H9 (cell line): Measurements from ENCODE around the gene BLMH. TPM values are rescaled to one million over a fixed set of nuclear protein-coding genes. Genes with fewer than 3 reads are reported as not detected.

Experiments
- DNase-seq: peaks from one replicate; pipeline ENCODE4 v3.0.0-alpha.2; 2017
- H2AFZ ChIP-seq: one replicate; pipeline ENCODE4 v1.6.1; 2013; ENCODE audit warnings: mild to moderate bottlenecking, low read length, control low read depth, moderate library complexity
- H2AK5ac ChIP-seq: 2 replicates; pipeline ENCODE4 v1.6.1; 2013; ENCODE audit warnings: low read length, control low read depth, mixed read lengths; ENCODE audit not compliant: insufficient read length
- H2BK120ac ChIP-seq: one replicate; pipeline ENCODE4 v1.6.1; 2013; ENCODE audit warnings: low read depth, mild to moderate bottlenecking, low read length, control low read depth, inconsistent platforms; ENCODE audit not compliant: poor library complexity, severe bottlenecking
- H2BK12ac ChIP-seq: 2 replicates; pipeline ENCODE4 v1.6.1; 2013; ENCODE audit warnings: low read length, control low read depth, mixed read lengths, low read depth; ENCODE audit not compliant: insufficient read length
- H2BK15ac ChIP-seq: 2 replicates; pipeline ENCODE4 v1.6.1; 2013; ENCODE audit warnings: low read depth, low read length, control low read depth
- H2BK20ac ChIP-seq: one replicate; pipeline ENCODE4 v1.6.1; 2013; ENCODE audit warnings: low read depth, mild to moderate bottlenecking, low read length, control low read depth, inconsistent platforms; ENCODE audit not compliant: poor library complexity, severe bottlenecking
- H2BK5ac ChIP-seq: 2 replicates; pipeline ENCODE4 v1.6.1; 2013; ENCODE audit warnings: low read length, control low read depth, mixed read lengths; ENCODE audit not compliant: insufficient read length
- H3K14ac ChIP-seq: 2 replicates; pipeline ENCODE4 v1.6.1; 2013; ENCODE audit warnings: low read length, control low read depth; ENCODE audit not compliant: insufficient read depth
- H3K18ac ChIP-seq: 2 replicates; pipeline ENCODE4 v1.6.1; 2013; ENCODE audit warnings: low read depth, mild to moderate bottlenecking, mixed read lengths, low read length, control low read depth; ENCODE audit not compliant: insufficient read length
- H3K23ac ChIP-seq: 2 replicates; pipeline ENCODE4 v1.6.1; 2013; ENCODE audit warnings: low read length, control low read depth, mixed read lengths, low read depth; ENCODE audit not compliant: insufficient read length
- H3K23me2 ChIP-seq: 2 replicates; pipeline ENCODE4 v1.6.1; 2013; ENCODE audit warnings: low read depth, mild to moderate bottlenecking, mixed read lengths, low read length, control low read depth; ENCODE audit not compliant: insufficient read length, poor library complexity, severe bottlenecking
- H3K27ac ChIP-seq: 2 replicates; pipeline ENCODE4 v1.5.1; 2013; ENCODE audit warnings: low read length, control low read depth, mixed read lengths, low read depth; ENCODE audit not compliant: insufficient read length
- H3K27me3 ChIP-seq: 2 replicates; pipeline ENCODE4 v1.6.1; 2013; ENCODE audit warnings: low read length, control low read depth, inconsistent platforms; ENCODE audit not compliant: insufficient read depth
- H3K4ac ChIP-seq: 2 replicates; pipeline ENCODE4 v1.6.1; 2013; ENCODE audit warnings: low read depth, mild to moderate bottlenecking, control low read depth, inconsistent platforms, low read length, moderate library complexity
- H3K4me1 ChIP-seq: 2 replicates; pipeline ENCODE4 v1.6.1; 2013; ENCODE audit warnings: low read length, control low read depth, inconsistent platforms; ENCODE audit not compliant: insufficient read depth
- H3K4me2 ChIP-seq: 2 replicates; pipeline ENCODE4 v1.6.1; 2013; ENCODE audit warnings: low read length, control low read depth, mixed read lengths; ENCODE audit not compliant: insufficient read length, insufficient read depth
- H3K56ac ChIP-seq: 2 replicates; pipeline ENCODE4 v1.6.1; 2013; ENCODE audit warnings: low read depth, mild to moderate bottlenecking, mixed read lengths, low read length, control low read depth; ENCODE audit not compliant: insufficient read length
- H3K79me1 ChIP-seq: 2 replicates; pipeline ENCODE4 v1.6.1; 2013; ENCODE audit warnings: low read depth, mild to moderate bottlenecking, moderate library complexity, low read length, control low read depth, inconsistent platforms; ENCODE audit not compliant: insufficient read depth, poor library complexity, severe bottlenecking
- H3K79me2 ChIP-seq: 2 replicates; pipeline ENCODE4 v1.6.1; 2013; ENCODE audit warnings: low read length, control low read depth, inconsistent platforms; ENCODE audit not compliant: insufficient read depth
- H3K9ac ChIP-seq: 2 replicates; pipeline ENCODE4 v1.6.1; 2013; ENCODE audit warnings: low read length, control low read depth, mixed read lengths; ENCODE audit not compliant: insufficient read length; ENCODE audit errors: extremely low read depth
- H3K9me3 ChIP-seq: one replicate; pipeline ENCODE4 v1.6.1; 2013; ENCODE audit warnings: low read depth, low read length, inconsistent platforms; ENCODE audit not compliant: control insufficient read depth
- H3T11ph ChIP-seq: one replicate; pipeline ENCODE4 v1.6.1; 2013; ENCODE audit warnings: mild to moderate bottlenecking, low read length, control low read depth, inconsistent platforms
- H4K20me1 ChIP-seq: one replicate; pipeline ENCODE4 v1.6.1; 2013; ENCODE audit not compliant: control insufficient read depth, insufficient read length, insufficient read depth
- H4K5ac ChIP-seq: 2 replicates; pipeline ENCODE4 v1.6.1; 2013; ENCODE audit warnings: low read depth, mild to moderate bottlenecking, mixed read lengths, low read length, control low read depth; ENCODE audit not compliant: insufficient read length
- H4K8ac ChIP-seq: replicated peaks from 2 replicates; pipeline ENCODE4 v1.6.1; 2013; ENCODE audit warnings: low read length, control low read depth, mixed read lengths, low read depth; ENCODE audit not compliant: insufficient read length
- H4K91ac ChIP-seq: 2 replicates; pipeline ENCODE4 v1.6.1; 2013; ENCODE audit warnings: low read depth, mild to moderate bottlenecking, moderate library complexity, mixed read lengths, low read length, control low read depth; ENCODE audit not compliant: insufficient read length
- H3K27ac Mint-ChIP-seq, 3 experiments: 2 replicates in 2 of 3; 3 replicates in 1 of 3; pipeline ENCODE4 v1.8.0; 2020 to 2021; ENCODE audit warnings: mixed read lengths in 3 of 3, mild to moderate bottlenecking in 1 of 3, moderate library complexity in 1 of 3
- H3K27me3 Mint-ChIP-seq: 2 replicates; pipeline ENCODE4 v1.8.0; 2021; ENCODE audit warnings: low read depth, mild to moderate bottlenecking, moderate library complexity, mixed read lengths
- H3K36me3 Mint-ChIP-seq, 3 experiments: 2 replicates in 2 of 3; 3 replicates in 1 of 3; pipeline ENCODE4 v1.8.0; 2020 to 2021; ENCODE audit warnings: low read depth in 3 of 3, mixed read lengths in 3 of 3; ENCODE audit not compliant: insufficient read depth in 1 of 3
- H3K4me1 Mint-ChIP-seq, 2 experiments: 2 replicates each; pipeline ENCODE4 v1.8.0; 2020; ENCODE audit warnings: mixed read lengths in 2 of 2
- H3K4me3 Mint-ChIP-seq, 2 experiments: 2 replicates in 1 of 2; 3 replicates in 1 of 2; pipeline ENCODE4 v1.8.0; 2020 to 2021; ENCODE audit warnings: mild to moderate bottlenecking in 2 of 2, mixed read lengths in 2 of 2, moderate library complexity in 1 of 2
- H3K9me3 Mint-ChIP-seq, 2 experiments: 2 replicates in 1 of 2; 3 replicates in 1 of 2; pipeline ENCODE4 v1.8.0; 2020; ENCODE audit warnings: mild to moderate bottlenecking in 2 of 2, mixed read lengths in 2 of 2, moderate library complexity in 1 of 2
- total RNA-seq: library from RNA; stranded (reverse); gene quantifications from 2 replicates; pipeline ENCODE4 v1.2.1, GENCODE V29; 2021
- TF ChIP-seq, protein P1 (sequence below): fragments of 200-600 bp; sonication (generic); conservative IDR thresholded peaks from 3 replicates; pipeline ENCODE4 v1.8.0; 2021; ENCODE audit warnings: antibody characterized with exemption, mild to moderate bottlenecking

Gene BLMH
- total RNA-seq, 1 experiment from 2014 or later: 74.7 TPM

GRCh38 chr17:30251931-30252330 lies 39.8 kb downstream of the BLMH start:
- no peak overlapping the region for H3K23ac ChIP-seq
- H3K18ac ChIP-seq: no peak overlapping the region
- H3K27ac ChIP-seq: no peak overlapping the region
- no peak overlapping the region for H2BK5ac ChIP-seq
- no peak overlapping the region for H2BK15ac ChIP-seq
- Mint-ChIP-seq H3K4me1 (no peaks in the 10 kb centered on the region), H3K4me3 (no peak overlapping the region), H3K27ac (no peak overlapping the region), H3K27me3 (no peaks in the 10 kb centered on the region), H3K36me3 (peaks cover 9 to 51% (median 36%) of the 10 kb centered on the region in 3 experiments; a peak in 5 of 7 replicates), H3K9me3 (no peaks in the 10 kb centered on the region)
- H3K9ac ChIP-seq: no peak overlapping the region
- H2AFZ ChIP-seq: no peak overlapping the region
- no peaks in the 10 kb centered on the region for H3K9me3 ChIP-seq
- no peak overlapping the region for H3K4ac ChIP-seq
- H3K23me2 ChIP-seq: no peaks in the 10 kb centered on the region
- H3K14ac ChIP-seq: no peak overlapping the region
- H3K4me2 ChIP-seq: no peak overlapping the region
- no peaks in the 10 kb centered on the region for H4K20me1 ChIP-seq
- no peak overlapping the region for H2BK12ac ChIP-seq
- no peak overlapping the region for H4K5ac ChIP-seq
- no peaks in the 10 kb centered on the region for H3K79me2 ChIP-seq
- TF ChIP-seq, protein P1, sequence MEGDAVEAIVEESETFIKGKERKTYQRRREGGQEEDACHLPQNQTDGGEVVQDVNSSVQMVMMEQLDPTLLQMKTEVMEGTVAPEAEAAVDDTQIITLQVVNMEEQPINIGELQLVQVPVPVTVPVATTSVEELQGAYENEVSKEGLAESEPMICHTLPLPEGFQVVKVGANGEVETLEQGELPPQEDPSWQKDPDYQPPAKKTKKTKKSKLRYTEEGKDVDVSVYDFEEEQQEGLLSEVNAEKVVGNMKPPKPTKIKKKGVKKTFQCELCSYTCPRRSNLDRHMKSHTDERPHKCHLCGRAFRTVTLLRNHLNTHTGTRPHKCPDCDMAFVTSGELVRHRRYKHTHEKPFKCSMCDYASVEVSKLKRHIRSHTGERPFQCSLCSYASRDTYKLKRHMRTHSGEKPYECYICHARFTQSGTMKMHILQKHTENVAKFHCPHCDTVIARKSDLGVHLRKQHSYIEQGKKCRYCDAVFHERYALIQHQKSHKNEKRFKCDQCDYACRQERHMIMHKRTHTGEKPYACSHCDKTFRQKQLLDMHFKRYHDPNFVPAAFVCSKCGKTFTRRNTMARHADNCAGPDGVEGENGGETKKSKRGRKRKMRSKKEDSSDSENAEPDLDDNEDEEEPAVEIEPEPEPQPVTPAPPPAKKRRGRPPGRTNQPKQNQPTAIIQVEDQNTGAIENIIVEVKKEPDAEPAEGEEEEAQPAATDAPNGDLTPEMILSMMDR: no peak
- no peak overlapping the region for H4K8ac ChIP-seq
- no peak overlapping the region for H3T11ph ChIP-seq
- no peak overlapping the region for H4K91ac ChIP-seq
- no peak overlapping the region for H2BK20ac ChIP-seq
- no peak overlapping the region for H3K56ac ChIP-seq
- DNase-seq: no peak
- no peaks in the 10 kb centered on the region for H3K4me1 ChIP-seq
- H3K79me1 ChIP-seq: no peaks in the 10 kb centered on the region
- no peaks in the 10 kb centered on the region for H3K27me3 ChIP-seq
- H2AK5ac ChIP-seq: no peak overlapping the region
- H2BK120ac ChIP-seq: no peak overlapping the region
